WTC11 (cell line): ENCODE measurements around the gene RBM18.

Source experiments
- JUN ChIP-seq: sonication (generic); formaldehyde crosslinking; IDR thresholded peaks from 2 replicates; pipeline ENCODE4 v1.8.0; 2023; ENCODE audit warnings: mild to moderate bottlenecking, missing genetic modification reagents
- NR1H2 ChIP-seq: sonication (generic); formaldehyde crosslinking; IDR thresholded peaks from 2 replicates; pipeline ENCODE4 v1.9.0; 2021; ENCODE audit warnings: mild to moderate bottlenecking, moderate library complexity, missing genetic modification reagents
- TCF7 ChIP-seq: sonication (generic); formaldehyde crosslinking; IDR thresholded peaks from 2 replicates; pipeline ENCODE4 v1.8.0; 2022; ENCODE audit warnings: mild to moderate bottlenecking, low read depth, missing genetic modification reagents, moderate library complexity
- TF ChIP-seq, protein P1 (sequence below): sonication (generic); formaldehyde crosslinking; IDR thresholded peaks from 2 replicates; pipeline ENCODE4 v1.8.1; 2022; ENCODE audit warnings: low read depth, mild to moderate bottlenecking, moderate library complexity, missing genetic modification reagents, borderline replicate concordance
- TF ChIP-seq, protein P2 (sequence below): sonication (generic); formaldehyde crosslinking; IDR thresholded peaks from 2 replicates; pipeline ENCODE4 v1.8.1; 2023; ENCODE audit warnings: mild to moderate bottlenecking, moderate library complexity, missing genetic modification reagents
- TF ChIP-seq, protein P3 (sequence below): sonication (generic); formaldehyde crosslinking; IDR thresholded peaks from 2 replicates; pipeline ENCODE4 v1.8.1; 2023; ENCODE audit warnings: mild to moderate bottlenecking, missing genetic modification reagents, moderate library complexity

DNA sequence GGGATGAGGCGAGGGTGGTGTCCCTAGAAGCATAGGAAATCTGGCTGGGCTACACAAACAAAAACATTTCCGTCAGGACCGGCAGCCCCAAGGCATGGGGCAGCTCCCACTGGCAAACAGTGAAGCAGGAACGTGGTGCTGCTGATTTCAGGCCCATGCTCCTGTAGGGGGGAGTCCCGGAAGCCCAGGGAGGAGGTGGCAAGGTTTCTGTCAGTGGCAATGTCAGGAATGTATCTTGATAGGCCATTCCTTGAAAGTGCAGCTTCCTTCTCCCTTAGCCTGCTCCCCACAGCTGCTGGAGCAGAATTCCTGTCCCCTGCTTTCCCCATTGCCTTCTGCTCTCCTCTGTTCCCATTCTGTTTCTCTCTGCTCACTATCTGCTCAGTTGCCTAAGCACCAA, 42.4 kb upstream of the RBM18 start:
- TF ChIP-seq NR1H2 (CRISPR knock-in tag): no peak
- TF ChIP-seq, protein P1, sequence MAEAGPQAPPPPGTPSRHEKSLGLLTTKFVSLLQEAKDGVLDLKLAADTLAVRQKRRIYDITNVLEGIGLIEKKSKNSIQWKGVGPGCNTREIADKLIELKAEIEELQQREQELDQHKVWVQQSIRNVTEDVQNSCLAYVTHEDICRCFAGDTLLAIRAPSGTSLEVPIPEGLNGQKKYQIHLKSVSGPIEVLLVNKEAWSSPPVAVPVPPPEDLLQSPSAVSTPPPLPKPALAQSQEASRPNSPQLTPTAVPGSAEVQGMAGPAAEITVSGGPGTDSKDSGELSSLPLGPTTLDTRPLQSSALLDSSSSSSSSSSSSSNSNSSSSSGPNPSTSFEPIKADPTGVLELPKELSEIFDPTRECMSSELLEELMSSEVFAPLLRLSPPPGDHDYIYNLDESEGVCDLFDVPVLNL: no peak
- TF ChIP-seq JUN (CRISPR knock-in tag): no peak
- TF ChIP-seq, protein P2, sequence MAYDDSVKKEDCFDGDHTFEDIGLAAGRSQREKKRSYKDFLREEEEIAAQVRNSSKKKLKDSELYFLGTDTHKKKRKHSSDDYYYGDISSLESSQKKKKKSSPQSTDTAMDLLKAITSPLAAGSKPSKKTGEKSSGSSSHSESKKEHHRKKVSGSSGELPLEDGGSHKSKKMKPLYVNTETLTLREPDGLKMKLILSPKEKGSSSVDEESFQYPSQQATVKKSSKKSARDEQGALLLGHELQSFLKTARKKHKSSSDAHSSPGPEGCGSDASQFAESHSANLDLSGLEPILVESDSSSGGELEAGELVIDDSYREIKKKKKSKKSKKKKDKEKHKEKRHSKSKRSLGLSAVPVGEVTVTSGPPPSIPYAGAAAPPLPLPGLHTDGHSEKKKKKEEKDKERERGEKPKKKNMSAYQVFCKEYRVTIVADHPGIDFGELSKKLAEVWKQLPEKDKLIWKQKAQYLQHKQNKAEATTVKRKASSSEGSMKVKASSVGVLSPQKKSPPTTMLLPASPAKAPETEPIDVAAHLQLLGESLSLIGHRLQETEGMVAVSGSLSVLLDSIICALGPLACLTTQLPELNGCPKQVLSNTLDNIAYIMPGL (CRISPR knock-in tag): no peak
- TF ChIP-seq, protein P3, sequence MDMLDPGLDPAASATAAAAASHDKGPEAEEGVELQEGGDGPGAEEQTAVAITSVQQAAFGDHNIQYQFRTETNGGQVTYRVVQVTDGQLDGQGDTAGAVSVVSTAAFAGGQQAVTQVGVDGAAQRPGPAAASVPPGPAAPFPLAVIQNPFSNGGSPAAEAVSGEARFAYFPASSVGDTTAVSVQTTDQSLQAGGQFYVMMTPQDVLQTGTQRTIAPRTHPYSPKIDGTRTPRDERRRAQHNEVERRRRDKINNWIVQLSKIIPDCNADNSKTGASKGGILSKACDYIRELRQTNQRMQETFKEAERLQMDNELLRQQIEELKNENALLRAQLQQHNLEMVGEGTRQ (CRISPR knock-in tag): no peak
- TF ChIP-seq TCF7 (CRISPR knock-in tag): no peak
